NOMO-1 (cell line): ENCODE results near the gene NUPR1.
"Not testable (repeated sequence)": the region's sequence is repeated elsewhere in the genome, so short reads cannot be mapped to it uniquely, and the experiment has no call there.

Experiments
- DNase-seq, 2 experiments: peaks; one replicate each; lab custom pipeline; 2025; ENCODE audit not compliant: unreplicated experiment in 2 of 2; lab: John Stamatoyannopoulos, UW

NUPR1 gene

GRCh38 chr16:28555561-28555960 lies 16.8 kb upstream of the NUPR1 start:
- DNase-seq: no peak

GRCh38 chr16:28554634-28555423 lies 16.1 kb upstream of the NUPR1 start:
- DNase-seq: no peak

GRCh38 chr16:28553776-28554633 lies 15.2 kb upstream of the NUPR1 start, which contains the start of gene SGF29:
TSS of gene SGF29 (plus strand) at chr16:28553920. CDS start at chr16:28581070, 27,150 bp downstream.
- DNase-seq: peak; percentile 87 to 92

GRCh38 chr16:28549301-28549899 lies 10.6 kb upstream of the NUPR1 start:
- DNase-seq: peak; percentile 70 to 79

- DNase-seq: no peak
These were observed 9.6 kb upstream of the NUPR1 start for GRCh38 chr16:28548306-28548802.

GRCh38 chr16:28546626-28547025 lies 7.9 kb upstream of the NUPR1 start:
- no peak for DNase-seq

- DNase-seq: not testable (repeated sequence)
These were observed 7.2 kb upstream of the NUPR1 start for GRCh38 chr16:28545964-28546363.

GRCh38 chr16:28544998-28545397 lies 6.2 kb upstream of the NUPR1 start:
- DNase-seq: no peak

- DNase-seq: peak; percentile 79 to 97
These were observed 4.3 kb upstream of the NUPR1 start for GRCh38 chr16:28543072-28543471.

- no peak for DNase-seq
These were observed 3.9 kb upstream of the NUPR1 start for GRCh38 chr16:28542646-28543045.

- no peak for DNase-seq
These were observed 1.6 kb upstream of the NUPR1 start for GRCh38 chr16:28540346-28540745.

- DNase-seq: no peak
These were observed 626 bp downstream of the NUPR1 start for GRCh38 chr16:28537964-28538732.

- no peak for DNase-seq
These were observed 1.7 kb downstream of the NUPR1 start for GRCh38 chr16:28537076-28537475.

GRCh38 chr16:28534542-28535373 lies 4.0 kb downstream of the NUPR1 start:
- DNase-seq: peak; percentile 94 to 99

GRCh38 chr16:28532940-28533647 lies 5.7 kb downstream of the NUPR1 start:
- DNase-seq: no peak

GRCh38 chr16:28531777-28532744 lies 6.7 kb downstream of the NUPR1 start:
- DNase-seq: no peak

GRCh38 chr16:28529124-28529523 lies 9.7 kb downstream of the NUPR1 start:
- DNase-seq: no peak

GRCh38 chr16:28528463-28528867 lies 10.3 kb downstream of the NUPR1 start:
- DNase-seq: no peak
